GM12892 (cell line): ENCODE results near the gene UGT1A1.
"Not testable (repeated sequence)": the region's sequence is repeated elsewhere in the genome, so short reads cannot be mapped to it uniquely, and the experiment has no call there.

Experiments
- DNase-seq: peaks from one replicate; pipeline ENCODE4 v3.0.0; 2011; ENCODE audit not compliant: insufficient read length
- FAIRE-seq: peaks from 2 replicates; lab custom pipeline; 2011; peaks lifted over from hg19 to GRCh38; lab: Jason Lieb, UNC
- POLR2A ChIP-seq: IDR thresholded peaks from 2 replicates; pipeline ENCODE4 v1.6.1; 2011; ENCODE audit warnings: low read depth, low read length, control low read depth
- POLR2AphosphoS5 ChIP-seq: IDR thresholded peaks from 2 replicates; pipeline ENCODE4 v1.6.1; 2011; ENCODE audit warnings: low read depth, low read length, control low read depth
- TAF1 ChIP-seq: IDR thresholded peaks from 2 replicates; pipeline ENCODE4 v1.6.1; 2011; ENCODE audit warnings: low read depth, mild to moderate bottlenecking, control low read depth, low read length, borderline replicate concordance

Gene UGT1A1

GRCh38 chr2:233746475-233747282, 13.4 kb upstream of the UGT1A1 start:
- TF ChIP-seq TAF1 = no peak
- TF ChIP-seq POLR2AphosphoS5 = no peak
- no peak for TF ChIP-seq POLR2A
- DNase-seq = no peak

DNA sequence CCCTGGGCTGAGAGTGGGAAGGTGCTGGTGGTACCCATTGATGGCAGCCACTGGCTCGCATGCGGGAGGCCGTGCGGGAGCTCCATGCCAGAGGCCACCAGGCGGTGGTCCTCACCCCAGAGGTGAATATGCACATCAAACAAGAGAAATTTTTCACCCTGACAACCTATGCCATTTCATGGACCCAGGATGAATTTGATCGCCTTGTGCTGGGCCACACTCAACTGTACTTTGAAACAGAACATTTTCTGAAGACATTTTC, 12.9 kb upstream of the UGT1A1 start:
- TF ChIP-seq POLR2AphosphoS5 = no peak
- no peak for TF ChIP-seq TAF1
- TF ChIP-seq POLR2A = no peak
- FAIRE-seq (no peak), DNase-seq (no peak)

More at GRCh38 chr2:233746475-233747282, 13.4 kb upstream of the UGT1A1 start:
- FAIRE-seq = no peak

GRCh38 chr2:233750689-233751088, 9.4 kb upstream of the UGT1A1 start:
- not testable (repeated sequence) for DNase-seq, FAIRE-seq

- not testable (repeated sequence) for FAIRE-seq, DNase-seq
These were observed 8.7 kb upstream of the UGT1A1 start for GRCh38 chr2:233751212-233752009.

- no peak for TF ChIP-seq POLR2AphosphoS5
- no peak for TF ChIP-seq POLR2A
- TF ChIP-seq TAF1 = no peak
- FAIRE-seq = no peak
- DNase-seq = no peak
These were observed 5.0 kb upstream of the UGT1A1 start for GRCh38 chr2:233754872-233755611.

- TF ChIP-seq TAF1 (no peak), POLR2AphosphoS5 (no peak)
- DNase-seq (no peak), FAIRE-seq (no peak)
These were observed 3.5 kb upstream of the UGT1A1 start for GRCh38 chr2:233756429-233757081.

DNA sequence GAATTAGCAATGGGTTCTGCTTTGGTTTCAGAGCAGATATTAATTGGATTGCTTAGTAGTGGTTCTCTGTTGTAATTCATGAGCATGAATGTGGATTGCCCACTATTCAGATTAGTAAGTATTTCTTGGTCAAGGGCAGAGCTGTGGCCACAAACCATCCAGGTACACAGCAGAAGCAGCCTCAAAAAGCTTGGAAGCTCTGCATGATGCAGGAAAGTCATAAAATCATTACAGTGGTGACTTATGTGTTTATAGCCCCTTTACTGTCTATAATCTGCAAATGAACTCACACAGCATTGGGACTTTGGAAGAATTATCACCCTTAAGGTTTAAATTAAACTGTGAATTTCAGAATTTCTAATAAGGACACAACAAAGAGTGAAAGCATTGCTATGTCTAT, 1.9 kb upstream of the UGT1A1 start:
- FAIRE-seq (no peak), DNase-seq (no peak)
- TF ChIP-seq POLR2AphosphoS5 (no peak), TAF1 (no peak), POLR2A (no peak)

GRCh38 chr2:233758849-233759248, 1.2 kb upstream of the UGT1A1 start:
- no peak for FAIRE-seq
- no peak for DNase-seq
- TF ChIP-seq TAF1 (no peak), POLR2AphosphoS5 (no peak), POLR2A (no peak)

DNA sequence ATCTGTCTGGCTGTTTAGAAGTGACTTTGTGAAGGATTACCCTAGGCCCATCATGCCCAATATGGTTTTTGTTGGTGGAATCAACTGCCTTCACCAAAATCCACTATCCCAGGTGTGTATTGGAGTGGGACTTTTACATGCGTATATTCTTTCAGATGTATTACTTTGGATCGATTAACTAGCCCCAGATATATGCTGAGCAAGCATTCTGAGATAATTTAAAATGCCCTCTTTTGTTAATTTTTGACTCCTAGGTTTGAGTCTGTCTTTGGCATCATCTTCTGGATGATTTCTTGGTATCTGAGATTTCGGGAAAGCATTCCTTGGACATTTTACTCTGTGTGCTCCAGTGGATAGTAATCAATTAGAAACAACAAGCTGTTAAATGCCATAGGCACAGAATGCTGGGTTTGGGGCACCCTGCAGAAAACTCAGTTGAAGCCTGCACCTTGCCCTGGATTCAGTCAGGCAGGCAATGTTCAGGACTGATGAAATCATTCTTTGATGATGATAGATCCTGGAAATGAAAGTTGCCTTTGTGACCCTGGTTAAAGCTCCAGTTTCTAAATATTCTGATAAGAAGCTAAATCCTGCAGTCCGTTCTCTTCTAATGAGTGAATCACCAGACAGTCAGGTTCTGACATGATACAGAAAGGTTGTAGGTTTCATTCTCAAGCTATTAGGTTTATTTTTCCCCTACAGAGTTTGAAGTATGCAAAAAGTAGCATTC, 1.1 kb downstream of the UGT1A1 start:
- TF ChIP-seq TAF1 = no peak
- no peak for TF ChIP-seq POLR2A
- TF ChIP-seq POLR2AphosphoS5 = no peak
- DNase-seq = no peak
- no peak for FAIRE-seq

GRCh38 chr2:233764264-233764663, 4.2 kb downstream of the UGT1A1 start:
- DNase-seq (no peak), FAIRE-seq (no peak)
- no peak for TF ChIP-seq POLR2A
- no peak for TF ChIP-seq POLR2AphosphoS5
- TF ChIP-seq TAF1 = no peak

GRCh38 chr2:233764761-233765160, 4.7 kb downstream of the UGT1A1 start:
- FAIRE-seq (no peak), DNase-seq (no peak)
- TF ChIP-seq POLR2A (no peak), POLR2AphosphoS5 (no peak), TAF1 (no peak)
